SH-SY5Y (cell line): ENCODE results near the gene ZBTB20.

Experiments
- GATA2 ChIP-seq: IDR thresholded peaks from 2 replicates; pipeline ENCODE4 v1.6.1; 2011; ENCODE audit warnings: mild to moderate bottlenecking, low read depth, low read length
- GATA3 ChIP-seq: IDR thresholded peaks from 2 replicates; pipeline ENCODE4 v1.6.1; 2011; ENCODE audit warnings: low read depth, mild to moderate bottlenecking, low read length, moderate library complexity

Gene ZBTB20

GRCh38 chr3:114716916-114717315, 430.2 kb downstream of the ZBTB20 start:
- TF ChIP-seq GATA3 (no peak), GATA2 (no peak)

DNA sequence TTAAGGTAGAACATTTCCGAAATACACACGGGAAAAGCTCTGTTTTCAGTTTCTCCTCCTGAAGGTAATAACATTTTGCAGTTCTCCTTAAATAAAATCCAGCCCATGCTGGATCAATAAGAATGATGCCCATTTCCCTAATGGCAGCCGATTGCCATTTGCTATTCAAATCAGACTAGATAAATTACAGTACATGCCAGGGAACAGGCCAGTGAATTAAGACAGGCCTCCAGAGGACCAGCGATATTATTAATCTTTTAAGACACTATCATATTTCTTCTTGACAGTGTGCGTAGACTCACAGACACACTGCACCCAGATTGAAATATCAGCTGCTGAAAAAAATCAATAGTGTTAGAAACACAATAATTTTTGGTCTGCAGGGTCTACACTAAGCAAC, 431.0 kb downstream of the ZBTB20 start:
- TF ChIP-seq GATA2 = no peak
- TF ChIP-seq GATA3 = no peak

GRCh38 chr3:114714957-114715460, 432.1 kb downstream of the ZBTB20 start:
- TF ChIP-seq GATA3 = no peak
- TF ChIP-seq GATA2 = no peak

DNA sequence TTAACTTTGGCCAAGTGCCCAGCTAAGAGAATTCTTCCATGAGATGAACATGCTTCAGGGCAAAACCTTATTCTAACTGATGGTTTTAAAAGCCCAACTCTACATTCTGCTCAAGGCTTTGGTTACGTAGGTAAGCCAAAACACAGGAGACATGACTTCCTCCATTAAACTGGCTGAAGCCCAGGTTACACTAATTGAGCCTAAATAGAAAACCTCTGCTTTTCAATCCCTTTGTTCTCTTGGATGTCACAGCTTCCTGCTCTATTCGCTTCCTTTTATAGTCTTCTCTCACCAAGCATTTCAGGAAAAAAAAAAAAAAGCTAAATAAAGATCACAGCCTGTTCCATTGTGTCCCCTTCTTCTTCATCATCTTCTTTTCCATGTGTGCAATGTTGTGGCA, 432.9 kb downstream of the ZBTB20 start:
- TF ChIP-seq GATA3 (no peak), GATA2 (no peak)

- no peak for TF ChIP-seq GATA3
- TF ChIP-seq GATA2 = no peak
Observed at GRCh38 chr3:114712728-114713492, 434.2 kb downstream of the ZBTB20 start.

GRCh38 chr3:114711321-114711886, 435.7 kb downstream of the ZBTB20 start:
- TF ChIP-seq GATA3 (no peak), GATA2 (no peak)

- TF ChIP-seq GATA2 (no peak), GATA3 (no peak)
Observed at GRCh38 chr3:114709102-114709501, 438.0 kb downstream of the ZBTB20 start.

- TF ChIP-seq GATA3 = no peak
- no peak for TF ChIP-seq GATA2
Observed at GRCh38 chr3:114707252-114707860, 439.7 kb downstream of the ZBTB20 start.

DNA sequence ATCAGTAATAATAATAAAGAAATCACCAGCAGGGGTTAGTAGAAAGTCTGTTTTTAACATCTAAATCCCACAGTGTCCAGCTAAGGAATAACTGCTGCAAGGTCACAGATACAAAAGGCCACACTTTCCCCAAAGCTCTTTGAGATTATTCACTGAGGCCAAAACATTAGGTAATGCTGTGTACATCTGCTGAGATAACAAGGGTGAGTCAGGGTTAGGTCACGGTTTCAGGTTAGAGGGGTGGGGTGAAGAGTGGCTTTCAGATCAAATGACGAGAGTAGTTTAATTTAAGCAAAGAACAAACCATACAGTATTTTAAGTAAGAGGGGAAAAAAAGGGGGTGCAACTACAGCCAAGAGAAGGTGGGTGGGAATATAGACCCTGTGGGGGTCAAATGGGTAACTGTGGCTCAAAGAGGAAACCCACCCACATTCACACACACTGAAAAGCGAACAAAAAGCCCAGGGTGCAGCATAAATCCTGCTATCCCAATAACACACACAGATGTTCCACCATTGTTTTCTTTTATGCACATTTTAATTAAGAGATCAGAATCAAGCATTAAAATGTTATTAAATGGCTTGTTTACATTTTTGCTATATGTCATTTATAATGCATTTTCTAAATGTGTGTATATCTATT, 440.4 kb downstream of the ZBTB20 start:
- TF ChIP-seq GATA2 = no peak
- TF ChIP-seq GATA3 = no peak

DNA sequence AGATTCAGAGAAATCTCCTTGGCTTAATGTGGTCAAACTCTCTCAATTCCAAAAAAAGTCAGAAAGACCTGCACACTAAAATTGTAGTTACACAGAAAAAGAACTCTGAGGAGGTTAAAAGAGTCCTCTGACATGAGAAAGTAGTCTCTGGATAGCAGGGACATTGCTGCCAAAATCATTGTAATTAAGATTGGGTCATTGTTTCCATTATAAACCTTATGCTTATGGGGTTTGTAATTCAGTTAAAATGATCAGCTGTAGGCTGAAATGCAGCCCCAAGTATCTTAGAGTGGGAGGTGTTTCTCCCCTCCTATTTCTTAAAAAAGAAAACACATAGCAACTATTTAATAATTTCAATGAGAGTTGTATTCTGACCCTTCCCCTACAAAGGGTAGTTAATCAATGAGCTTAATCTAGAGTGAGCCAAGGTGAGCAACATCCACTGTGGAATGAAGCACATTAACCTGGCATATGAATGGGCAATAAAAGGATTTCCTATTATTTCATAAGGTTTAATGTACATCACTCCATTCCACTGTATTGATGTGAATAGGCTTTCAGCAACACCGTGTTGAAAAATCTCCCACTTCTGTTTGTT, 446.4 kb downstream of the ZBTB20 start:
- TF ChIP-seq GATA2 (no peak), GATA3 (no peak)

- TF ChIP-seq GATA2 (no peak), GATA3 (no peak)
Observed at GRCh38 chr3:114698146-114699105, 448.7 kb downstream of the ZBTB20 start.

DNA sequence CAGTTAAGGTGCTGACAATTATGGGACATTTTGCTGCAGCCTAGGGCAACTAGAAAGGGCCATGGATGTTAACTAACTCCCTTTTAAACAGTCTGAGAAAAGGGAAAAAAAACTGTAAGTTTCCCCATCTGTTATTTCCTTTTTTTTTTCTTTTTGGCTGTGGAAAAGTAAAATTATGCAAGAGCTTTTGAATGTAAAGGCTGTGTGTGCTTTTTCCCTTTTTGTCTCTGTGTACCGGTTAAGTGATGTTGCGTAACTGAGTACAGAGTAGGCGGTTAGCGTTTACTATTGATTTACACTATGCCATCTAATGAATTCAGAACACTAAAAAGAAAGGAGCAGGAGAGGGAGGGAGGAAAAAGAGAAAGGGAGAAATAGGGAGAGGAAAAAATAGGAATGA, 449.7 kb downstream of the ZBTB20 start:
- TF ChIP-seq GATA3 = no peak
- TF ChIP-seq GATA2 = no peak

- TF ChIP-seq GATA2 = no peak
- TF ChIP-seq GATA3 = no peak
Observed at GRCh38 chr3:114694251-114694650, 452.8 kb downstream of the ZBTB20 start.
